NCI-H1105 (cell line): Measurements from ENCODE around the gene TBL1Y.
"Not testable (repeated sequence)": the region's sequence is repeated elsewhere in the genome, so short reads cannot be mapped to it uniquely, and the experiment has no call there.

Source experiments
- DNase-seq: peaks from one replicate; lab custom pipeline; 2025; lab: John Stamatoyannopoulos, UW

Gene TBL1Y

DNA sequence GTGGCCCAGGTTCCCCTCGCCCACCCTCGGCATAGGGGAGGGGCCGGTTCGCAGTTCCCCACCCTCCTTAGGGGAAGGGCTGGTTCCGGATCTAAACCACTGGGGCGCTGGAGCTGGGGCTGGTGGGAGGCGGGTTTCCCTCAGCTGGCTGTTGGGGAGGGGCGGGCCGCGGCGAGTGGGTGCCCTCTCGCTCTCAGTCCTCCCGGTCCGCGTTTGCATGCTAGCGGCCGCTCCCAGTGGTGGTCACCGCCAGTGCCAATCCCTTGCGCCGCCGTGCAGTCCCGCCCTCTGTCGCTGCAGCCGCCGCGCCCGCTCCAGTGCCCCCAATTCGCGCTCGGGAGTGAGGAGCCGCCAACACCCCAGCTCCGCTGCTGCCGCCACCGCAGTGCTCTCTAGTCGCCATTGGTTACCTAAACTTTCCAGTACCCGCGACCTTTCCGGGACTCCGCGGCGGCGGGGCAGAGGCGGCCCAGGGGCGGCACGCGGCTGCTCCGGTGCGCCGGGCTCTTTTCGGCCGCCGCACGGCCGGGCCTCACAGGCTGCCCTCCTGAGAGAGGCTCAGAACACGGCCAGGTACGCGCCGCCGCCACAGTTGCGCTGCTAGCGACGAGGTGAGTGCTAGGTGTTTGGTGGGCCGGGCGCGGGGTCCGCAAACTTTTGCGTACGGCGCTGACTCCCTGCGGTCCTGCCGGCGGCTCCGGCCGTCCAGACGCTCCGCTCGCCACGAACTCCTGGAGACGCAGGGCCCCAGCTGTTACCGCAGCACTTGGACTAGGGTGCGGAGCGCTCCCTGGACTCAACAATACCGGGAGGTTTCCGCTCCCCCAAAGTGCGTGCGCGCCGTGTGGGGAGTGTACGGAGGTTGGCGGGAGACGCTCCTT is at the start of gene TBL1Y:
Gene TBL1Y, plus strand, starts transcription at position 326 of the 881 bp plus-strand sequence. CDS start 114,388 bp downstream, outside the sequence.
- no peak for DNase-seq

GRCh38 chrY:6894496-6894895 is 16.0 kb upstream of the TBL1Y start:
- DNase-seq = no peak

DNA sequence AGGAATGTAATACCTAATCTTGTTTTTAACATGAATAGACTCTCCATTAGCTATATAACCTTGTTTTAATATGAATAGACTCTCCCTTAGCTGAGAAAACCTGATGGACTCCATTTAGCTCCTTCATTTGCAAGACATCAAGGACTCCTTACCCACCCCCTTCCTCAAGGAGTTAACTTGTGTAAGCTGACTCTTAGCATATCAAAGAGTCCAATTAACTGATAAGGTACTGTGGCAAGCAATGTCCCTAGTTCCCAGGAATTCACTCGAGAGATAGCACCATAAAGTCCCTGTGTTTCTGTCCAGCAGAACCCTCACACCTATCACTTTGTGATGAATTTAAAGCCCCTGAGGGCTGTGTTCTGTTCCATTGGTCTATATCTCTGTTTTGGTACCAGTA is 15.3 kb upstream of the TBL1Y start:
- DNase-seq = no peak

- DNase-seq = not testable (repeated sequence)
Measured at GRCh38 chrY:6902116-6902515, 8.4 kb upstream of the TBL1Y start.

DNA sequence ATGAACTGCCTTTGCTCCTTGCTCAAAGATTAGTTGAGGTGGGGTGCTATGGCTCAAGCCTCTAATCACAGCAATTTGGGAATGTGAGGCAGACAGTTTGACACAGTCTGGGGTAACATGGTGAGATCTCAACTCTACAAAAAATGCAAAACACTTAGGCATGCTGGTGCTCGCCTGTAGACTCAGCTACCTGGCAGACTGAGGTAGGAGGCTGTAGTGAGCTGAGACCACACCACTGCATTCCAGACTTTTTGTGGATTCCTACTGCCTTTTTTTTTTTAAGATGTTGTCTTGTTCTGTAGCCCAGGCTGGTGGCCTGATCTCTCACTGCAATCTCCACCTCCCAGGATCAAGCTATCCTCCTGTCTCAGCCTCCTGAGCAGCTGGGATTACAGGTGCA is 2.9 kb upstream of the TBL1Y start:
- DNase-seq = no peak

DNA sequence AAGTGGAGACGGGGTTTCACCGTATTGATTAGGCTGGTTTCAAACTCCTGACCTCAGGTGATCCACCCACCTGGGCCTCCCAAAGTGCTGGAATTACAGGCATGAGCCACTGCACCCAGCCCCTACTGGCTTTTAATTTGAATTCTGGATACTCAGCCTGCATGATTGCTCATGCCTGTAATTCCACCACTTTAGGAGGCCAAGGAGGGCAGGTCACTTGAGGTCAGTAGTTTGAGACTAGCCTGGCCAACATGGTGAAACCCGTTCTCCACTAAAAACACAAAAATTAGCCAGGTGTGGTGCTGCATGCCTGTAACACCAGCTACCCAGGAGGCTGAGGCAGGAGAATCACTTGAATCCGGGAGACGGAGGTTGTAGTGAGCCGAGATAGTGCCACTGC is 2.5 kb upstream of the TBL1Y start:
- DNase-seq = not testable (repeated sequence)

- no peak for DNase-seq
Measured at GRCh38 chrY:6909118-6909521, 1.4 kb upstream of the TBL1Y start.

DNA sequence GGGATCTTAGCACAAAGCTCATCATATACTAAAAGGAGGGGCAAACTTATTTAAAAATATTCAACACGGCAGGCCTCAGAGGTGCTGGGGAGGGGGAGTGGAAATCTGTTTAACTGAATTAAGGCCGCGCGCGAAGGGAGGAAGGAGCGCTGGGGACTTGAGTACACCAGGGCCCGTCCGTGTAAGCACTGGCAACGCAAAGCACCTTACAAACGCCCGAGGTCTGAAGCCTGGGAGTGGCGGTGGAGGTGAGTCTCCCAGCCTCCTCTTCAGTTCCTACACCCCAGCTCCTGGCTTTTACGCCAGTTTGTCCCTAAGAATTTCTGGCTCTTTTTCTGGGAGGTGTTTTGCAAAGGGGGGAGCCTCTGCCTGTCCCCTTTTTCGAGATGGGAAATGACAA is 641 bp upstream of the TBL1Y start:
- DNase-seq = no peak

DNA sequence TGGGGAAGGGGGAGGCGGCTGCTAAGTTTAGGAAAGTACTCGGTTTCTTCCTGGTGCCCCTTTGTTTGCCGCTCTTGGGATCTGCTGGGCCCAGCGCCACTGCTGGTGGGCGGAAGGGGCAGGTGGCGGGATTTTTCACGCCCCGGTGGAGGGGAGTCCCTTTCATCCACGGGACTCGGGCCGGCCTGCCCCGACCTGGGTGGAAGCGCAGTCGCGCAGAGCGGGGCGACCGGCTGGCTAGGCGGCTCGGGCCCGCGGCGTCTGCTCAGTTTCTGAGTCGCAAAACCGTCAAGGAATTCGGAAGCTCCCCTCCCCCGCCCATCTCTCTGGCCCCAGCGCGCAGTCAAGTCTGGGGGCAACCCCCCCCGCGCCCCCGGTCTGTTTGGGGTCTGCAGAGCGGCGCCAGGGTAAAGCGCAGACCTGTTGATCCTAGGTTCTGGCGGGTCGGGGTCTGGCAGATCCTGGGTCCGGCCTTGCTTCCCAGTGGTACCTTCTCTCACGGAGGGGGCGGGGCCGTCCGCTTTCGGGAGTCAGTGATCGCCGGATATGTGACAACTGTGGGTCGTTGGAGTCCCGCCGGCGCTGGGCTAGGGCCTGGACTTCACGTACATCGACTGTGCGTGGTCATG is 870 bp downstream of the TBL1Y start, which contains the start of gene AMELY:
Gene AMELY, minus strand, starts transcription at position 500 of the 629 bp plus-strand sequence. CDS start 39,144 bp downstream, outside the sequence.
- DNase-seq = no peak

- DNase-seq = no peak
Measured at GRCh38 chrY:6913362-6913761, 2.9 kb downstream of the TBL1Y start.

DNA sequence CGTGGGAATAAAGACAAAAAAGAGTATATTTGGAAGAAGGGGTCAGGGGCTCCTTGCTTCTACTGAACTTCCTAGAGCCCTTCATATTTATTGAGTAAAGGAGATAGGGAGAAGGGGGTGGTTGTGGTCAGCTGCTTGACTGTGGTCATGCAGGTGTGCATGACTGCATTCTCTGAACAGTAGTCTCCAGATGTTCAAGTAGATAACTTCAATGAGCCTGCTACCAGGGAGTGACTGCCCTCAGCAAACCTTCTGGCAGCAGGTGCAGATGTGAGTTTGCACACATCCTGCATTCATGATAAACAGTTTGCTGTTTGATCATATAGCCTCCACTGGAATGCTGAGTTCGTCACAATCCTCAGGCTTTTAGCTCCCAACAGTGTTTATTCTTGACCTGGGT is 10.6 kb downstream of the TBL1Y start:
- no peak for DNase-seq

DNA sequence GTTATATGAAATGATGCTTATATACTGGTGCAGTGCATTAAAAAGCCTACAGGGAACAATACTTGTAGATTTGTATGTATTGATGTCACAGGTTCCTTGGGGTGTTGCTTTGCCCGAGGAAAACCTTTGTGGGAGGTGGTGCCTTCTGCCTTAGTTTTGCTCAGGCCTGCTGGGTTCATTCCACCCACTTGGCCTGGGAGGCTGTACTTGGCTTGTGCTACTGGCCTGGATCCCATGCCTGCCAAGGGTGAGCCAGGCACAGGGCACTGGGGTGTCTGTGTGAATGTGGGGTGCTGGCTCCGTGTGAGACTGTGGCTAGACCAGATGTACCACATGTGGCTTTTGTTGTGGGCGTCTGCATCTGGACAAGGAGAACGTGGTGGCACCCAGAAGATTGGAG is 17.8 kb downstream of the TBL1Y start:
- DNase-seq = no peak

DNA sequence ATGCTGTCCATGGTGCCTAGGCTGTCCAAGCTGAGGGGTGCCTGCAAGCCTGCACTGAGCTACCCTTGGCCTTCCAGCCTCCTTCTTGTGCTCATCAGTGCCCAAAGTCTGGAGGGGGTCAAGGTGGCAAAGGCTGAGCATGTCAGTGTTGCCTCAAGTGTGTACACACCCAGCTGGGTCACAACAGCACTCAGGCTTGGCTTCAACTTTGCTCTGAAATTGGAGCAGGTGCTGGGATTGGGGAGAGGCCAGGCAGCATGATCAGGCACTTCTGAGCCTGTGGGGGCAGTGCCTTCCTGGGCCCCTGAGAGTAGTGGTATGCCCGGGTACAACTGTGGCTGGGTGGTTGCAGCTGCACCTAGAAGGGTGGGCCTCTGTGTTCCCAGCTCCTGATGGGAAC is 18.7 kb downstream of the TBL1Y start:
- DNase-seq = no peak

GRCh38 chrY:6931779-6932396 is 21.4 kb downstream of the TBL1Y start:
- no peak for DNase-seq

GRCh38 chrY:6935497-6935896 is 25.0 kb downstream of the TBL1Y start:
- no peak for DNase-seq

DNA sequence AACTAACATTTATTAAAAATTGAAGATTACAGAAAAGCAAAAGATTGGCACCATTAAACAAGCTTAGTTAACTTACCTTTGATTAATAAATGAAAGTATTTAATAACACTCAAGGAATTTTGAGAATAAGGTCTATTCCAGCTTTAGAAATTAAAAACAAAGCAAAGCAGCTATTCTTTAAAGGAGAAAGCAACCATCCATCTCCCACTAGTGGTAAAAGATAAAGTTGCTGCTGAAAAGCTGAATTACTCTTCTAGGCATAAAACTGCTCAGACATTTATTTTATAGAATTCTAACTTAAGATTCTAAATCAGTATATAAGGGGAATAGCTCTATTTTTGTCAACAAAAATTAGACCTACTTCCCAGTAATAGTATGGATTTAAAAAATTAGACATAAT is 37.2 kb downstream of the TBL1Y start:
- no peak for DNase-seq

- no peak for DNase-seq
Measured at GRCh38 chrY:6948378-6948777, 37.9 kb downstream of the TBL1Y start.

- no peak for DNase-seq
Measured at GRCh38 chrY:6949947-6950346, 39.5 kb downstream of the TBL1Y start.

DNA sequence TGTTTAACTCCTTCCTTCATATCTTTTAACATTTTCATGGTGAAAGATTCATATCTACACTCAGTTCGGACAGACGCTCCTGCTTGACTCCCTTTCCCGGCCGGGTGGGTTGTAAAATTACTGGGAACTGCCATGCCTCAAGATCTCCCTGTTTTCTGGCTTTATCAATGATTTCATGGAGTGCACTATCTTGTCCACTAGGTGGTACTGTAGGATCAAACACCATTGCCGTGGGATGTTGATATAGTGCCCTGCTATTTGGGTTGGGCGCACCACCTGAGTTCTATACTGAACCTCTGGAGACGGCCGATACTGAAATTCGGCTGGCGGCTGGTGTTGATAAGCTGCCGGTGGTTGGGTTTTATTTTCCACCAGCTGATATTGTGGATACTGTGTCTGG is 54.2 kb downstream of the TBL1Y start:
- no peak for DNase-seq

DNA sequence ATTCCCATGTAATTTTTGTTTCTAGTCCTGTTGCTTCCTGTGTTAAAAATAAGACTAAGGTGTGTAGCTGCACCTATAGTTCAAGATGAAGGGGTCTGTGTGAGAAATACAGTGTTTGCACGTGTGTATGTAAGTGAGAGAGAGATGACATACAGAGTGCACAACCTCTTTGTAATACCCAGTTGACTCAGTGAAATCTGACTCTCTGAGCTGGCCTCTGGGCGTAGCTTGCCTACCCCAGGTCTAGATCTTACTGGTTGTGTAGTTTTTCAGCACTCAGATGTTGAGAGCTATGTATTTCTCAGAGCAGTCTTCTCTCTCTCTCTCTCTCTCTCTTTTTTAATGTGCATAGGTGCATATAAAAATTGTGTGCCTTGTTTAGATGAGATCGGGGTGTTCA is 56.0 kb downstream of the TBL1Y start:
- DNase-seq = no peak

- DNase-seq = no peak
Measured at GRCh38 chrY:6967736-6968135, 57.2 kb downstream of the TBL1Y start.

DNA sequence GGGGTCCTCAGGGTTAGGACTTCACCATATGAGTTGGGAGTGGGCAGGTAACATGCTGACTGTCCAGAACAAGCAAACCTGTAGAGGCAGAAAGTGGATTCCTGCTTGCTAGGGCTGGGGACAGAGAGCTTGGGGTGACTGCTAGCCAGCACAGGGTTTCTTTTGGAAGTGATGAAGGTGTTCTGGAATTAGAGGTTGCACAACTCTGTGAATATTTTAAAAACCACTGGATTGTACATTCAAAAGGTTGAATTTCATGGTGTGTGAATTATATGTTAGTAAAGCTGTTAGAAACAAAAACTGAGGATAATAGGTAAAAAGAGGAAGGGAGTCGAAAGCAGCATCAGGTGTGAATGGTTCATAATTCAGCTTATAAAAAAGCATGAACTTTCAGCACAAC is 57.7 kb downstream of the TBL1Y start:
- DNase-seq = no peak
